Endothelial cell (in vitro differentiated cells): ENCODE results near the gene CASQ1. TPM values are rescaled to one million over a fixed set of nuclear protein-coding genes. Genes with fewer than 3 reads are reported as not detected.

Experiments
- DNase-seq: peaks from one replicate; pipeline ENCODE4 v3.0.0; 2021; ENCODE audit warnings: low spot score
- H3K27ac Mint-ChIP-seq: one replicate; pipeline ENCODE4 v1.8.0; 2021; ENCODE audit warnings: mixed read lengths, inconsistent platforms; ENCODE audit not compliant: unreplicated experiment
- H3K27me3 Mint-ChIP-seq: one replicate; pipeline ENCODE4 v1.8.0; 2021; ENCODE audit warnings: mild to moderate bottlenecking, moderate library complexity, mixed read lengths, inconsistent platforms; ENCODE audit not compliant: unreplicated experiment
- H3K36me3 Mint-ChIP-seq: one replicate; pipeline ENCODE4 v1.8.0; 2021; ENCODE audit warnings: mild to moderate bottlenecking, low read depth, mixed read lengths, inconsistent platforms; ENCODE audit not compliant: unreplicated experiment
- H3K4me1 Mint-ChIP-seq: one replicate; pipeline ENCODE4 v1.8.0; 2021; ENCODE audit warnings: mild to moderate bottlenecking, mixed read lengths, inconsistent platforms; ENCODE audit not compliant: unreplicated experiment
- H3K4me3 Mint-ChIP-seq: one replicate; pipeline ENCODE4 v1.8.0; 2021; ENCODE audit warnings: mild to moderate bottlenecking, mixed read lengths, inconsistent platforms; ENCODE audit not compliant: unreplicated experiment
- H3K9me3 Mint-ChIP-seq: one replicate; pipeline ENCODE4 v1.8.0; 2021; ENCODE audit warnings: mixed read lengths, inconsistent platforms; ENCODE audit not compliant: unreplicated experiment
- CTCF ChIP-seq: fragments of 200-600 bp; sonication (generic); IDR thresholded peaks from one replicate; pipeline ENCODE4 v1.5.0; 2021; ENCODE audit warnings: antibody characterized with exemption; ENCODE audit not compliant: unreplicated experiment
- total RNA-seq: library from RNA; stranded (reverse); fragmentation: NEBNext Ultra II Directional; extraction: Animal tissue kit (Norgen Biotek cat#: 25700); gene quantifications from one replicate; pipeline ENCODE4 v1.2.1, GENCODE V29; 2021; ENCODE audit not compliant: unreplicated experiment

Gene CASQ1
- total RNA-seq, 1 donor from 2014 or later: not detected

GRCh38 chr1:160157174-160157573, 33.2 kb upstream of the CASQ1 start:
- H3K4me3 Mint-ChIP-seq: no peak overlapping the region
- H3K27ac Mint-ChIP-seq: no peak overlapping the region
- TF ChIP-seq CTCF: no peak
- peaks cover 2% of the 10 kb centered on the region for H3K27me3 Mint-ChIP-seq
- no peaks in the 10 kb centered on the region for H3K36me3 Mint-ChIP-seq
- H3K4me1 Mint-ChIP-seq: no peaks in the 10 kb centered on the region
- H3K9me3 Mint-ChIP-seq: no peaks in the 10 kb centered on the region
- DNase-seq: no peak

- Mint-ChIP-seq H3K9me3 (no peaks in the 10 kb centered on the region), H3K27me3 (peaks cover under 1% of the 10 kb centered on the region), H3K4me1 (no peaks in the 10 kb centered on the region), H3K36me3 (no peaks in the 10 kb centered on the region), H3K4me3 (no peak overlapping the region), H3K27ac (no peak overlapping the region)
- TF ChIP-seq CTCF: no peak
- no peak for DNase-seq
These were observed 32.3 kb upstream of the CASQ1 start for GRCh38 chr1:160158031-160158430.

GRCh38 chr1:160158534-160158933, 31.8 kb upstream of the CASQ1 start:
- H3K36me3 Mint-ChIP-seq: no peaks in the 10 kb centered on the region

DNA sequence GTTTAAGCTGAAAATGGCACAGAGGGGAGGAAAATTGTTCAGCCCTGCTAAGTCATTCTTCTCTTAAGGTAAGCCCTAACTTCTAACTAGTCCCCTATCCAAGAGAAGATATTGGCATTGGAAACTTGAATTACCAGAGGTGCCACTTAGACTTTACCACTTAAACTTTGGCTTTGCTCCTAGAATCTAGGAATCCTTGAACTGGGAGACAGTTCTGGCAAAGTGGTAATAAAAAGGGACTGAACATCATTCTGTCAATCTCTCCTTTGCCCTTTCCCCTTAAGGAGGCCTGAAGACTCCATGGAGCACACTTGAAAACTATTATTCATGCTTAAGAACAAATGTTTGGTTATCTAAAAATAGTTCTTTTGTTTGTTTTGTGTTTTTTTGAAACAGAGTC, 30.5 kb upstream of the CASQ1 start:
- no peak for DNase-seq
- Mint-ChIP-seq H3K36me3 (no peaks in the 10 kb centered on the region), H3K27me3 (no peaks in the 10 kb centered on the region), H3K4me3 (no peak overlapping the region), H3K27ac (no peak overlapping the region), H3K4me1 (no peaks in the 10 kb centered on the region), H3K9me3 (no peaks in the 10 kb centered on the region)
- TF ChIP-seq CTCF: no peak

More at GRCh38 chr1:160158534-160158933, 31.8 kb upstream of the CASQ1 start:
- H3K27me3 Mint-ChIP-seq: no peaks in the 10 kb centered on the region
- no peaks in the 10 kb centered on the region for H3K4me1 Mint-ChIP-seq
- TF ChIP-seq CTCF: no peak
- DNase-seq: no peak
- H3K27ac Mint-ChIP-seq: no peak overlapping the region
- H3K4me3 Mint-ChIP-seq: no peak overlapping the region
- H3K9me3 Mint-ChIP-seq: no peaks in the 10 kb centered on the region

GRCh38 chr1:160161965-160162705, 28.2 kb upstream of the CASQ1 start:
- Mint-ChIP-seq H3K27me3 (no peaks in the 10 kb centered on the region), H3K9me3 (no peaks in the 10 kb centered on the region), H3K27ac (no peak overlapping the region), H3K4me1 (no peaks in the 10 kb centered on the region), H3K36me3 (no peaks in the 10 kb centered on the region), H3K4me3 (no peak overlapping the region)
- DNase-seq: peak; percentile 60
- peak; percentile 45 for TF ChIP-seq CTCF
